ENCODE measurements around the gene PTF1A.

DNA sequence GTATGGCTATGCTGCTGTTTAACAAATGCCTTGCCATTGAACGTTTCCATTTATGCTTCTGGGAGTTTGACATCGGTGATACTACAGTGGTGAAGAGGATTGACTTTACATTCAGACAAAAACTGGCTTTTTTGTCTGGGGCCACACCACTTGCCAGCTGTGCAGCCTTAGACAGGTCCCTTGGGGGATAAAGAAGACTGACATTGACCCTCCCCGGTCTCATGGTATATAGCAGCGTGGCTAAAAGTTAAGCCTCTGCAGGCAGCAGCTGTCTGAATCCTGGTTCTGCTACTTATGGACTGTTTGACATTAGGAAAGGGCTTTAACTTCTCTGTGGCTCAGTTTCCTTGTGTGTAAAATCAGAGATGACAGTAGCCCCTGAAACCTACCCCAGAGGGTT, 42.0 kb upstream of the PTF1A start:
- TF ChIP-seq JUND (IDR thresholded peaks at IDR 0.05) = no peak
- no peak for TF ChIP-seq MAX (IDR thresholded peaks at IDR 0.05)
- TF ChIP-seq, protein P1, sequence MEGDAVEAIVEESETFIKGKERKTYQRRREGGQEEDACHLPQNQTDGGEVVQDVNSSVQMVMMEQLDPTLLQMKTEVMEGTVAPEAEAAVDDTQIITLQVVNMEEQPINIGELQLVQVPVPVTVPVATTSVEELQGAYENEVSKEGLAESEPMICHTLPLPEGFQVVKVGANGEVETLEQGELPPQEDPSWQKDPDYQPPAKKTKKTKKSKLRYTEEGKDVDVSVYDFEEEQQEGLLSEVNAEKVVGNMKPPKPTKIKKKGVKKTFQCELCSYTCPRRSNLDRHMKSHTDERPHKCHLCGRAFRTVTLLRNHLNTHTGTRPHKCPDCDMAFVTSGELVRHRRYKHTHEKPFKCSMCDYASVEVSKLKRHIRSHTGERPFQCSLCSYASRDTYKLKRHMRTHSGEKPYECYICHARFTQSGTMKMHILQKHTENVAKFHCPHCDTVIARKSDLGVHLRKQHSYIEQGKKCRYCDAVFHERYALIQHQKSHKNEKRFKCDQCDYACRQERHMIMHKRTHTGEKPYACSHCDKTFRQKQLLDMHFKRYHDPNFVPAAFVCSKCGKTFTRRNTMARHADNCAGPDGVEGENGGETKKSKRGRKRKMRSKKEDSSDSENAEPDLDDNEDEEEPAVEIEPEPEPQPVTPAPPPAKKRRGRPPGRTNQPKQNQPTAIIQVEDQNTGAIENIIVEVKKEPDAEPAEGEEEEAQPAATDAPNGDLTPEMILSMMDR (IDR thresholded peaks at IDR 0.05; ENCODE audit: low read depth, low read length, missing input control) = no peak
- TF ChIP-seq GABPA (IDR thresholded peaks at IDR 0.05 in 1 of 2, conservative IDR thresholded peaks at IDR 0.05 in 1 of 2) = no peak
- no peak for TF ChIP-seq FOXA2 (IDR thresholded peaks at IDR 0.05)
- no peak for TF ChIP-seq TAF1 (conservative IDR thresholded peaks at IDR 0.05)
- TF ChIP-seq RAD21 (IDR thresholded peaks at IDR 0.05) = no peak
- TF ChIP-seq, protein P2, sequence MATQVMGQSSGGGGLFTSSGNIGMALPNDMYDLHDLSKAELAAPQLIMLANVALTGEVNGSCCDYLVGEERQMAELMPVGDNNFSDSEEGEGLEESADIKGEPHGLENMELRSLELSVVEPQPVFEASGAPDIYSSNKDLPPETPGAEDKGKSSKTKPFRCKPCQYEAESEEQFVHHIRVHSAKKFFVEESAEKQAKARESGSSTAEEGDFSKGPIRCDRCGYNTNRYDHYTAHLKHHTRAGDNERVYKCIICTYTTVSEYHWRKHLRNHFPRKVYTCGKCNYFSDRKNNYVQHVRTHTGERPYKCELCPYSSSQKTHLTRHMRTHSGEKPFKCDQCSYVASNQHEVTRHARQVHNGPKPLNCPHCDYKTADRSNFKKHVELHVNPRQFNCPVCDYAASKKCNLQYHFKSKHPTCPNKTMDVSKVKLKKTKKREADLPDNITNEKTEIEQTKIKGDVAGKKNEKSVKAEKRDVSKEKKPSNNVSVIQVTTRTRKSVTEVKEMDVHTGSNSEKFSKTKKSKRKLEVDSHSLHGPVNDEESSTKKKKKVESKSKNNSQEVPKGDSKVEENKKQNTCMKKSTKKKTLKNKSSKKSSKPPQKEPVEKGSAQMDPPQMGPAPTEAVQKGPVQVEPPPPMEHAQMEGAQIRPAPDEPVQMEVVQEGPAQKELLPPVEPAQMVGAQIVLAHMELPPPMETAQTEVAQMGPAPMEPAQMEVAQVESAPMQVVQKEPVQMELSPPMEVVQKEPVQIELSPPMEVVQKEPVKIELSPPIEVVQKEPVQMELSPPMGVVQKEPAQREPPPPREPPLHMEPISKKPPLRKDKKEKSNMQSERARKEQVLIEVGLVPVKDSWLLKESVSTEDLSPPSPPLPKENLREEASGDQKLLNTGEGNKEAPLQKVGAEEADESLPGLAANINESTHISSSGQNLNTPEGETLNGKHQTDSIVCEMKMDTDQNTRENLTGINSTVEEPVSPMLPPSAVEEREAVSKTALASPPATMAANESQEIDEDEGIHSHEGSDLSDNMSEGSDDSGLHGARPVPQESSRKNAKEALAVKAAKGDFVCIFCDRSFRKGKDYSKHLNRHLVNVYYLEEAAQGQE (IDR thresholded peaks at IDR 0.05) = no peak
- TF ChIP-seq SP1 (IDR thresholded peaks at IDR 0.05) = no peak
- no peak for TF ChIP-seq NR2F2 (IDR thresholded peaks at IDR 0.05)
- TF ChIP-seq ZBTB33 (IDR thresholded peaks at IDR 0.05) = no peak
- TF ChIP-seq, protein P3, sequence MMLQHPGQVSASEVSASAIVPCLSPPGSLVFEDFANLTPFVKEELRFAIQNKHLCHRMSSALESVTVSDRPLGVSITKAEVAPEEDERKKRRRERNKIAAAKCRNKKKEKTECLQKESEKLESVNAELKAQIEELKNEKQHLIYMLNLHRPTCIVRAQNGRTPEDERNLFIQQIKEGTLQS (IDR thresholded peaks at IDR 0.05) = no peak
